GM12872 (cell line): ENCODE data around the gene C5orf52.

Source experiments
- CTCF ChIP-seq: IDR thresholded peaks from 3 replicates; pipeline ENCODE4 v1.5.1; 2011; ENCODE audit warnings: low read depth, mild to moderate bottlenecking, low read length, moderate library complexity; ENCODE audit not compliant: insufficient read depth

The C5orf52 gene

GRCh38 chr5:157682257-157682656, 10.9 kb downstream of the C5orf52 start:
- TF ChIP-seq CTCF = no peak

- no peak for TF ChIP-seq CTCF
These were observed 15.8 kb downstream of the C5orf52 start for GRCh38 chr5:157687198-157687554.

- no peak for TF ChIP-seq CTCF
These were observed 18.8 kb downstream of the C5orf52 start for GRCh38 chr5:157689942-157690689.

- no peak for TF ChIP-seq CTCF
These were observed 19.5 kb downstream of the C5orf52 start for GRCh38 chr5:157690690-157691433.

GRCh38 chr5:157703736-157704135, 32.4 kb downstream of the C5orf52 start:
- TF ChIP-seq CTCF = no peak

- no peak for TF ChIP-seq CTCF
These were observed 37.5 kb downstream of the C5orf52 start for GRCh38 chr5:157708866-157709265.

- TF ChIP-seq CTCF = no peak
These were observed 38.0 kb downstream of the C5orf52 start for GRCh38 chr5:157709346-157709745.
